K562 (cell line): ENCODE data around the gene AMN1. TPM values are rescaled to one million over a fixed set of nuclear protein-coding genes. Genes with fewer than 3 reads are reported as not detected.

Experiments
- CCNT2 ChIP-seq: IDR thresholded peaks from 2 replicates; pipeline ENCODE4 v1.6.1; 2011; ENCODE audit warnings: borderline replicate concordance, low read depth, mild to moderate bottlenecking, moderate library complexity, mixed read lengths, low read length; ENCODE audit not compliant: insufficient read length; ENCODE audit errors: extremely low read depth
- ETV6 ChIP-seq, 3 experiments: fragments of 150-350 bp in 1 of 3; sonication (generic) in 1 of 3; formaldehyde crosslinking in 1 of 3; IDR thresholded peaks; 2 replicates each; pipeline versions ENCODE4 v1.6.1 to v1.8.0; 2014 to 2022; ENCODE audit warnings: borderline replicate concordance in 2 of 3, low read depth in 2 of 3, antibody characterized with exemption in 1 of 3, low read length in 1 of 3, mild to moderate bottlenecking in 1 of 3, missing genetic modification reagents in 1 of 3
- FOS ChIP-seq: IDR thresholded peaks from 3 replicates; pipeline ENCODE4 v1.6.1; 2011; ENCODE audit not compliant: insufficient read length; ENCODE audit errors: extremely low read depth
- FOXK1 ChIP-seq: sonication (generic); formaldehyde crosslinking; IDR thresholded peaks from 2 replicates; pipeline ENCODE4 v1.8.0; 2022; ENCODE audit warnings: missing genetic modification reagents, mild to moderate bottlenecking, borderline replicate concordance
- GABPB1 ChIP-seq: sonication (generic); formaldehyde crosslinking; IDR thresholded peaks from 2 replicates; pipeline ENCODE4 v1.8.0; 2022; ENCODE audit warnings: mild to moderate bottlenecking, missing genetic modification reagents
- HNRNPH1 ChIP-seq: fragments of 200-400 bp; formaldehyde crosslinking; optimal IDR thresholded peaks from 2 replicates; pipeline ENCODE3; 2017; ENCODE audit warnings: low read depth, mild to moderate bottlenecking, low read length, moderate library complexity
- NCOA2 ChIP-seq, 2 experiments: fragments of 450-650 bp; IDR thresholded peaks; 2 replicates each; pipeline ENCODE4 v1.6.1; 2018; ENCODE audit warnings: mild to moderate bottlenecking in 2 of 2, moderate library complexity in 1 of 2; ENCODE audit not compliant: partially characterized antibody in 2 of 2
- RBM39 ChIP-seq: fragments of 200-400 bp; formaldehyde crosslinking; optimal IDR thresholded peaks from 2 replicates; pipeline ENCODE3; 2018; ENCODE audit warnings: low read depth, low read length
- TGIF2 ChIP-seq: sonication (generic); formaldehyde crosslinking; IDR thresholded peaks from 2 replicates; pipeline ENCODE4 v1.8.1; 2022; ENCODE audit warnings: mild to moderate bottlenecking, missing genetic modification reagents, moderate library complexity
- TRIM28 ChIP-seq: fragments of 450-650 bp; IDR thresholded peaks from 2 replicates; pipeline ENCODE4 v1.6.1; 2017
- ZNF23 ChIP-seq: fragments of 250-450 bp; sonication (Bioruptor Pico); IDR thresholded peaks from 2 replicates; pipeline ENCODE4 v1.4.0; 2020; ENCODE audit warnings: mild to moderate bottlenecking
- ZNF232 ChIP-seq: sonication (generic); formaldehyde crosslinking; IDR thresholded peaks from 2 replicates; pipeline ENCODE4 v1.8.0; 2022; ENCODE audit warnings: mild to moderate bottlenecking, missing genetic modification reagents
- ZNF436 ChIP-seq: fragments of 250-450, 450-650 bp; sonication (Bioruptor Pico); formaldehyde crosslinking; IDR thresholded peaks from 2 replicates; pipeline ENCODE4 v1.7.0; 2020; ENCODE audit warnings: mild to moderate bottlenecking
- ZNF589 ChIP-seq: fragments of 200-800 bp; sonication (Bioruptor generic); IDR thresholded peaks from 2 replicates; pipeline ENCODE4 v1.6.1; 2016; ENCODE audit warnings: low read depth, missing genetic modification characterization, missing compliant biosample characterization
- ZNF699 ChIP-seq: fragments of 250-450 bp; sonication (Bioruptor Pico); IDR thresholded peaks from 2 replicates; pipeline ENCODE4 v1.8.0; 2021; ENCODE audit warnings: mild to moderate bottlenecking, moderate library complexity; ENCODE audit not compliant: insufficient replicate concordance
- ZNF830 ChIP-seq: fragments of 250-450 bp; sonication (Bioruptor Pico); IDR thresholded peaks from 2 replicates; pipeline ENCODE4 v1.5.0; 2021; ENCODE audit warnings: mild to moderate bottlenecking
- polyA plus RNA-seq, 8 experiments: library from polyadenylated mRNA; depleted of rRNA in 4 of 8; stranded (reverse) in 5 of 8; unstranded in 3 of 8; fragments of >200 nt; fragmentation: Nextera tagmentation in 2 of 8; fragmentation: Illumina TruSeq in 1 of 8; extraction: Ambion mirVana in 2 of 8; extraction: Trizol in 1 of 8; gene quantifications; 2 replicates each; pipeline versions ENCODE4 v1.2.1 to v1.2.3, GENCODE V29; 2011 to 2014; ENCODE audit warnings: inconsistent platforms in 1 of 8, missing spikeins in 1 of 8
- total RNA-seq, 7 experiments: library from RNA; depleted of rRNA in 6 of 7; stranded (reverse); fragments of >200 nt in 6 of 7; fragmentation: Illumina TruSeq in 2 of 7; extraction: Trizol in 2 of 7; gene quantifications; 2 replicates each; pipeline versions ENCODE4 v1.2.1 to v1.2.3, GENCODE V29; 2011 to 2021; ENCODE audit warnings: low replicate concordance in 1 of 7
- TF ChIP-seq, protein P1 (sequence below), 2 experiments: fragments of 200-800 bp in 1 of 2; sonication (Bioruptor generic) in 1 of 2; sonication (generic) in 1 of 2; formaldehyde crosslinking in 1 of 2; IDR thresholded peaks in 1 of 2; conservative IDR thresholded peaks in 1 of 2; 2 replicates each; pipeline versions ENCODE4 v1.5.0 to v1.6.1; 2016 to 2020; ENCODE audit warnings: missing compliant biosample characterization in 1 of 2, missing genetic modification characterization in 1 of 2, missing genetic modification reagents in 1 of 2
- TF ChIP-seq, protein P2 (sequence below): fragments of 250-450 bp; sonication (Bioruptor Pico); IDR thresholded peaks from 2 replicates; pipeline ENCODE4 v1.4.0; 2020; ENCODE audit warnings: borderline replicate concordance
- TF ChIP-seq, protein P3 (sequence below): fragments of 200-800 bp; sonication (Bioruptor generic); IDR thresholded peaks from 2 replicates; pipeline ENCODE4 v1.6.1; 2016; ENCODE audit warnings: missing genetic modification characterization, missing compliant biosample characterization

Gene AMN1
- total and polyA plus RNA-seq, 9 of the 15 experiments (the other 6 are each of a cell fraction or from before 2014, with no cell fraction given) = 5.2 to 27.6 (median 13.0) TPM

DNA sequence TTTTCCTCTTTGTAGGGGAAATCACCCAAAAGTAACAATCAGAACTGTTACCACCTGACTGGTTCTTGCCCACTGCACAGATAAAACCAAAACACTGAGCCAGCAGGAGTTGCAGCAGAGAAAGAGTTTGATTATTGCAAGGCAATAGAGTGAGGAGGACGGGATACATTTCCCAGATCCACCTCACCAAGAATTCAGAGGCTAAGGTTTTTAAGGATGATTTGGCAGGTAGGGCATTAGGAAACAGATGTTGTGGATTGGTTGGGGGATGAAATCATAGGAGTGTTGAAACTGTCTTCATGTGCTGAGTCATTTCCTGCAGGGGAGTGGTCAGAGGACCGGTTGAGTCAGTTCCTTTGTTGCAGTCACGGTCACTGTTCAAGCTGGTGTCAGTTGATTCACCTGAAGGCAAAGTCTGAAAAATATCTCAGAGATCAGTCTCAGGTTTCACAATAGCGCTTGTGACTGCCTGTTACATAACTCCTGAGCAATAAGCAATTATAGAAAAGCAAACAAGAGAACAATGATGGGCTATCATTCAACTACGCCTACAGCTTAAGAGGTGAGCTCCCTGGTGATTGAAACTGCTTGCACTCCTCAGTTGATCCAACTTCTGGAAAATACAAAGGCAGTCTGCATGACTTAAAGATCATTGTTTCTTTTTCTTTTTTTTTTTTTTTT lies 20.3 kb upstream of the AMN1 start (continued):
- no peak for TF ChIP-seq ZNF23
- no peak for TF ChIP-seq ZNF699 (CRISPR knock-in tag)
- TF ChIP-seq CCNT2 = peak; percentile 90
- TF ChIP-seq, protein P1, sequence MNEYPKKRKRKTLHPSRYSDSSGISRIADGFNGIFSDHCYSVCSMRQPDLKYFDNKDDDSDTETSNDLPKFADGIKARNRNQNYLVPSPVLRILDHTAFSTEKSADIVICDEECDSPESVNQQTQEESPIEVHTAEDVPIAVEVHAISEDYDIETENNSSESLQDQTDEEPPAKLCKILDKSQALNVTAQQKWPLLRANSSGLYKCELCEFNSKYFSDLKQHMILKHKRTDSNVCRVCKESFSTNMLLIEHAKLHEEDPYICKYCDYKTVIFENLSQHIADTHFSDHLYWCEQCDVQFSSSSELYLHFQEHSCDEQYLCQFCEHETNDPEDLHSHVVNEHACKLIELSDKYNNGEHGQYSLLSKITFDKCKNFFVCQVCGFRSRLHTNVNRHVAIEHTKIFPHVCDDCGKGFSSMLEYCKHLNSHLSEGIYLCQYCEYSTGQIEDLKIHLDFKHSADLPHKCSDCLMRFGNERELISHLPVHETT (CRISPR knock-in tag; conservative IDR thresholded peaks at IDR 0.05 in 1 of 2, IDR thresholded peaks at IDR 0.05 in 1 of 2) = no peak; a peak in 1 of 4 replicates
- peak; percentile 51 to 68 for TF ChIP-seq NCOA2 (IDR thresholded peaks at IDR 0.05; ENCODE audit: partially characterized antibody in 2 of 2)
- TF ChIP-seq, protein P2, sequence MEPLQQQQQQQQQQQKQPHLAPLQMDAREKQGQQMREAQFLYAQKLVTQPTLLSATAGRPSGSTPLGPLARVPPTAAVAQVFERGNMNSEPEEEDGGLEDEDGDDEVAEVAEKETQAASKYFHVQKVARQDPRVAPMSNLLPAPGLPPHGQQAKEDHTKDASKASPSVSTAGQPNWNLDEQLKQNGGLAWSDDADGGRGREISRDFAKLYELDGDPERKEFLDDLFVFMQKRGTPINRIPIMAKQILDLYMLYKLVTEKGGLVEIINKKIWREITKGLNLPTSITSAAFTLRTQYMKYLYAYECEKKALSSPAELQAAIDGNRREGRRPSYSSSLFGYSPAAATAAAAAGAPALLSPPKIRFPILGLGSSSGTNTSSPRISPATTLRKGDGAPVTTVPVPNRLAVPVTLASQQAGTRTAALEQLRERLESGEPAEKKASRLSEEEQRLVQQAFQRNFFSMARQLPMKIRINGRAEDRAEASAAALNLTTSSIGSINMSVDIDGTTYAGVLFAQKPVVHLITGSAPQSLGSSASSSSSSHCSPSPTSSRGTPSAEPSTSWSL = no peak
- TF ChIP-seq ETV6 (IDR thresholded peaks at IDR 0.05; ENCODE audit: borderline replicate concordance in 1 of 2, low read depth in 2 of 2, low read length in 1 of 2) = no peak
- TF ChIP-seq ETV6 (CRISPR knock-in tag; IDR thresholded peaks at IDR 0.05; ENCODE audit: borderline replicate concordance) = no peak
- TF ChIP-seq HNRNPH1 = no peak
- peak; percentile 68; the same call in 1 of the 2 replicates for TF ChIP-seq GABPB1 (CRISPR knock-in tag)
- TF ChIP-seq RBM39 = no peak
- no peak for TF ChIP-seq ZNF830
- TF ChIP-seq FOXK1 (CRISPR knock-in tag) = no peak
- peak; percentile 91 for TF ChIP-seq TRIM28
- TF ChIP-seq TGIF2 (CRISPR knock-in tag) = no peak
- TF ChIP-seq FOS = peak; percentile 67
- no peak for TF ChIP-seq ZNF232 (CRISPR knock-in tag)
- peak; percentile 63; the same call in 1 of the 2 replicates for TF ChIP-seq ZNF589 (CRISPR knock-in tag)
- TF ChIP-seq, protein P3, sequence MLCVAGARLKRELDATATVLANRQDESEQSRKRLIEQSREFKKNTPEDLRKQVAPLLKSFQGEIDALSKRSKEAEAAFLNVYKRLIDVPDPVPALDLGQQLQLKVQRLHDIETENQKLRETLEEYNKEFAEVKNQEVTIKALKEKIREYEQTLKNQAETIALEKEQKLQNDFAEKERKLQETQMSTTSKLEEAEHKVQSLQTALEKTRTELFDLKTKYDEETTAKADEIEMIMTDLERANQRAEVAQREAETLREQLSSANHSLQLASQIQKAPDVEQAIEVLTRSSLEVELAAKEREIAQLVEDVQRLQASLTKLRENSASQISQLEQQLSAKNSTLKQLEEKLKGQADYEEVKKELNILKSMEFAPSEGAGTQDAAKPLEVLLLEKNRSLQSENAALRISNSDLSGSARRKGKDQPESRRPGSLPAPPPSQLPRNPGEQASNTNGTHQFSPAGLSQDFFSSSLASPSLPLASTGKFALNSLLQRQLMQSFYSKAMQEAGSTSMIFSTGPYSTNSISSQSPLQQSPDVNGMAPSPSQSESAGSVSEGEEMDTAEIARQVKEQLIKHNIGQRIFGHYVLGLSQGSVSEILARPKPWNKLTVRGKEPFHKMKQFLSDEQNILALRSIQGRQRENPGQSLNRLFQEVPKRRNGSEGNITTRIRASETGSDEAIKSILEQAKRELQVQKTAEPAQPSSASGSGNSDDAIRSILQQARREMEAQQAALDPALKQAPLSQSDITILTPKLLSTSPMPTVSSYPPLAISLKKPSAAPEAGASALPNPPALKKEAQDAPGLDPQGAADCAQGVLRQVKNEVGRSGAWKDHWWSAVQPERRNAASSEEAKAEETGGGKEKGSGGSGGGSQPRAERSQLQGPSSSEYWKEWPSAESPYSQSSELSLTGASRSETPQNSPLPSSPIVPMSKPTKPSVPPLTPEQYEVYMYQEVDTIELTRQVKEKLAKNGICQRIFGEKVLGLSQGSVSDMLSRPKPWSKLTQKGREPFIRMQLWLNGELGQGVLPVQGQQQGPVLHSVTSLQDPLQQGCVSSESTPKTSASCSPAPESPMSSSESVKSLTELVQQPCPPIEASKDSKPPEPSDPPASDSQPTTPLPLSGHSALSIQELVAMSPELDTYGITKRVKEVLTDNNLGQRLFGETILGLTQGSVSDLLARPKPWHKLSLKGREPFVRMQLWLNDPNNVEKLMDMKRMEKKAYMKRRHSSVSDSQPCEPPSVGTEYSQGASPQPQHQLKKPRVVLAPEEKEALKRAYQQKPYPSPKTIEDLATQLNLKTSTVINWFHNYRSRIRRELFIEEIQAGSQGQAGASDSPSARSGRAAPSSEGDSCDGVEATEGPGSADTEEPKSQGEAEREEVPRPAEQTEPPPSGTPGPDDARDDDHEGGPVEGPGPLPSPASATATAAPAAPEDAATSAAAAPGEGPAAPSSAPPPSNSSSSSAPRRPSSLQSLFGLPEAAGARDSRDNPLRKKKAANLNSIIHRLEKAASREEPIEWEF (CRISPR knock-in tag) = no peak
- no peak for TF ChIP-seq ZNF436
